Measurements from ENCODE around the gene POLE3.
"Not testable (repeated sequence)": the region's sequence is repeated elsewhere in the genome, so short reads cannot be mapped to it uniquely, and the experiment has no call there.

POLE3 gene

GRCh38 chr9:113375057-113376023 lies 35.1 kb downstream of the POLE3 start:
- no peak for DNase-seq

DNA sequence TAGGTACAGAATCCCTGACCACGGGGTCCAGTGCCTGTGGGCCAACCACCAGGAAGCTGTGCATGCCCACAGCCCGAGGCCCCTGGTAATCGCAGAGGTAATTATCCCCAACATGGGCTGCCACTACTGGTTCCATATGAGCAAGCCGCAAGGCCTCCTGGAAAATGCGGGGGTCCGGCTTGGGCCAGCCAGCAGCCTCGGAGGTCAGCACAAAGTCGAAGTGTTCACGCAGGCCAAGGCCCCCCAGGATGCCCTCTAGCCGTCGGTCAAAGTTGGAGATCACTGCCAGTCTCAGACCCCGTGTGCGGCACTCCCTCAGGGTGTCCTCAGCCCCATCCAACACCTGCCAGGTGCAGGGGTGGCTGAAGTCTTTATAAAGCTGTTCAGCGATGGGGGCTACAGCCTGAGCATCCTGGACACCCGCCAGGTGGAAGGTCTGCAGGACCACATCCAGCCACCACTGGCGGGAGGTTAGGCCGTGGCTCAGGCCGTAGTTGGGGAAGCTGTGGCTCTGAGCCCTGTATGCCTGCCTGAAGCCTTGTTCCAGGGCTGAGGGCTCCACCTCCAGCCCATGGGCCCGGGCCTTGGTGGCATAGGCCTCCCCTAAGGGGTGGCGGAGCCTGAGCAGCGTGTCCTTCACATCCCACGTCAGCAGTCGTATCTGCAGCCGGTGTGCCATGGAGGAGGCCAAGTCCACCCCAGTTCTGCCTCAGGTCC lies 36.6 kb downstream of the POLE3 start:
- DNase-seq = no peak

DNA sequence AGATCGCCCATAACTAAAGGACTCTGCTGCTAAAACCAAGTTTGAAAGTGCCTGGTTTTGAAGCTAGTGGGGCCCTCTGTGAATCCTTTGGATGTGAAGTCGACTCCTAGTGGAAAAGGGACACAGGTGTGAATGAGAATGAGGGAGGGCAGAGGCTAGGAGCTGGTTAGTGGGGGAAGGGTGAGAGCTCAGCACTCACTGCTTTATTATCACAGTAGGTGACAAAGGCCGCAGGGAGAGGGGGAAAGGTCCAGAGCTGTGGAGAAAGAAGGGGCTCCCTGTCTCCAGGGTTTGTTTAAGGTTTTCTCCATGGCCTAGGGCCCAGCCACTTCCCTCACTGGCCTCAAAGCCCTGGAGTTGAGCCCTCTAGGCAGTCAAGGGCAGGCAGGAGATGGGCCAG lies 37.2 kb downstream of the POLE3 start:
- DNase-seq = no peak

GRCh38 chr9:113372059-113372458 lies 38.4 kb downstream of the POLE3 start:
- DNase-seq = no peak

- DNase-seq = no peak
Observed at GRCh38 chr9:113370806-113371325, 39.6 kb downstream of the POLE3 start.

GRCh38 chr9:113369855-113370140 lies 40.7 kb downstream of the POLE3 start:
- DNase-seq = no peak

DNA sequence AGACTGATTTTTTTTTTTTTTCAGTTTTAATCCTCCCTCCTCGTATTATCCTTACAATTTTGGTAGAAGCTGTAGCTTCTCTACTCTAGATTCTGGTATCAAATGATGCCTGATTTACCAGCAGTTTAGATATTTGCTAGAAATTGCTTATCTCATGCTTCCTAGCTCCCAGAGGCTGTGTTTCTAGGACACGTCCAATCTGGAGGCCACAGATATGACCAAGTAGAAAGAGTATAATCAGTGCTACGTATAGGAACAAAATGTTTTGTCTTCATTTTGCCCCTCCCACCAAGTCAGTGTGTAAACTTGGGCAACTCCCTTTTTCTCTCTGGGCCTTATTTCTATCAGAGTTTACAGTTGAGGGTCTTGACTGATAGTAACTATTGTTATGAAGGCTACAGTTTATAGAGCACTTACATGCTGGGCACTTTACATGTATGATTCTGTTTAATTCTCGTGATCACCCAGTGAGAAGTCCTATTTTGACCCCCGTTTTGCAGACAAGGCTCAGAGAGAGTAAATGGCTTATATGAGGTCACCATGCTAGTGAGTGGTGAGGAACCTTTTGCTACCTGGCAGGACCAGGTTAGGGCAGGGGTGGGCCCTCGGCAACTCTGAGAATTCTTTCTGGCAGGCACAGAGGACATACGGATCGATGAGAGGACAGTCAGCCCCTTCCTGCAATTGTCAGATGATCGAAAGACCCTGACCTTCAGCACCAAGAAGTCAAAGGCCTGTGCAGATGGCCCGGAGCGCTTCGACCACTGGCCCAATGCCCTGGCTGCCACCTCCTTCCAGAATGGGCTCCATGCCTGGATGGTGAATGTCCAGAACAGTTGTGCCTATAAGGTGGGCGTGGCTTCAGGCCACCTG lies 41.3 kb downstream of the POLE3 start:
- DNase-seq = no peak

GRCh38 chr9:113368348-113368981 lies 42.0 kb downstream of the POLE3 start:
- no peak for DNase-seq

- not testable (repeated sequence) for DNase-seq
Observed at GRCh38 chr9:113365652-113366051, 44.8 kb downstream of the POLE3 start.

GRCh38 chr9:113364951-113365350 lies 45.5 kb downstream of the POLE3 start:
- DNase-seq = no peak

DNA sequence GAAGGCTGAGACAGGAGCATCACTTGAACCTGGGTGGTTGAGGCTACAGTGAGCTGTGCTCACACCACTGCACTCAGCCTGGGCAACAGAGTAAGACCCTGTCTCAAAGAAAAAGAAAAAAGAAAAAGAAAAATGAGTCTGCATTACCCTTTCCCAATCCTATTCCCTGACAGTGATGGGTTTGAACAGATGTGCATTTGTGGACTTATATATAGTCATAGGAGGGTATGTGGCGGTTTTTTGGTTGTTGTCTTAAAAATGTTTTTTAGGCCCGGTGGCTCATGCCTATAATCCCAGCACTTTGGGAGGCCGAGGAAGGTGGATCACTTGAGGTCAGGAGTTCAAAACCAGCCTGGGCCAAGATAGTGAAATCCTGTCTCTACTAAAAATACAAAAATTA lies 47.1 kb downstream of the POLE3 start:
- no peak for DNase-seq

DNA sequence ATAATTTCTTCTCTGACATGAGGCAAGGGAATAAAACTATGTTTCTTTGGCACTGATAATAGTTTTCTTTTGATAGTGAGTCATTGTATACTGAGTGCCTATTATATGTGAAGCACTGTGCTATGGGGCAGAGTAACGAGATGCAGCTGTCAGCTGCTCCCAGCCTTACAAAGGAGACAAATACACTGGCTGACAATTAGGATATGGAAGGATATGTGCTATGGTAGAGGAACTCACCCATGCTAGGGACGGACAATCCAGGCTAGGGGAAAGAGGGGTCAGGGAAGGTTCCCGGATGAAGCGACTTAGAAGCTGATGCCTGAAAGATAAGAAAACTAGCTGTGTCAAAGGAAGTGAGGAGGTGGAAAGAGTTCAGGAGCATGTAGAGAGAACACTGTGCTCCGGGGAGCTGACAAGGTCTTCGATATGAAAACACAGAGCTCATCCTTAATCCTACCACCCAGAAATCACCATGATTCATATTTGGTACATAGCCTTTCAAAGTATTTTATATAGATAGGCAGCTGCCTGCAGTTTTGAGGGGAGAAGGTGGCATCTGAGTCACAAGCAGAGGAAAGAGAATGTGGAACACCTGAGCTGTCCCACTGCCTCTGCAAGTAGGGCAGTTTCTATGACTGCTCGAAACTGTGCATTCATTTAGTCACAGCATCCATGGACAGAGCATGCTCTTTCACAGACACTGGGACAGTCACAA lies 49.0 kb downstream of the POLE3 start:
- no peak for DNase-seq

DNA sequence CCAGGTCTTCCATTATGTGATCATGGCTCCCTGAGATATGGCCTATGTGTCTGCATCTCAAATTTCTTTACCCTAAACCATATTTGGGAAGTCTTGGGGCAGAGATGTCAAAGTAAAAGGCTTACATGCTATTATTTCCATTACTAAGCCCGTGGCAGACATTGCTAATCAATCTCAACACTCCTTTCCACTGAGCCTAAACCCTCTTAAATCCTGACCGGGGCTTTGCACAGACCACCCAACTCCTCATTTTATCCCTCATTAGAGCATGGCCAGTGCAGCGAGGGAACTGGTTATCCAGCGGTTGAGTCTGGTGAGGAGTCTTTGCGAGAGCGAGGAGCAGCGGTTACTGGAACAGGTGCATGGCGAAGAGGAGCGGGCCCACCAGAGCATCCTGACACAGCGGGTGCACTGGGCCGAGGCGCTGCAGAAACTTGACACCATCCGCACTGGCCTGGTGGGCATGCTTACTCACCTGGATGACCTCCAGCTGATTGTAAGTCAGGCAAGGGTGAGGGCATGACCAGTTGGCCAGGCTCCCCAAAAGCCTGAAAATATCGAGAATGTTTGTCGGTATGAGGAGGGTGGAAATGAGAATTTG lies 50.1 kb downstream of the POLE3 start:
- no peak for DNase-seq

- DNase-seq = no peak
Observed at GRCh38 chr9:113359385-113359784, 51.1 kb downstream of the POLE3 start.

Data from retina (tissue), 1 donor.